Lung (tissue), 13 donors: Measurements from ENCODE around the gene C4A. TPM values are rescaled to one million over a fixed set of nuclear protein-coding genes. Genes with fewer than 3 reads are reported as not detected.

Experiments used
- ATAC-seq: fragments of 200-7000 bp; cut with Tn5 transposase; one replicate; pipeline ENCODE4 v1.9.1; 2020; ENCODE audit warnings: moderate number of reproducible peaks; ENCODE audit not compliant: insufficient read depth, low FRiP score
- DNase-seq, 3 donors: peaks; one replicate each; pipeline ENCODE4 v3.0.0-alpha.2; 2013 to 2017
- H3K27ac ChIP-seq, 2 donors: one replicate each; pipeline ENCODE4 v1.5.1; 2013; ENCODE audit warnings: mild to moderate bottlenecking in 2 of 2, moderate library complexity in 2 of 2, control low read depth in 1 of 2, inconsistent platforms in 1 of 2, low read depth in 1 of 2, low read length in 1 of 2
- H3K27me3 ChIP-seq, 3 donors: one replicate each; pipeline ENCODE4 v1.5.1; 2013; ENCODE audit warnings: low read length in 2 of 3; ENCODE audit not compliant: control insufficient read depth in 3 of 3, insufficient read depth in 3 of 3
- H3K36me3 ChIP-seq, 4 donors: one replicate each; pipeline ENCODE4 v1.5.1; 2013; ENCODE audit warnings: low read length in 4 of 4, mild to moderate bottlenecking in 1 of 4, moderate library complexity in 1 of 4; ENCODE audit not compliant: control insufficient read depth in 4 of 4, insufficient read depth in 4 of 4
- H3K4me1 ChIP-seq, 5 donors: one replicate each; pipeline ENCODE4 v1.5.1; 2013; ENCODE audit warnings: low read length in 5 of 5, mild to moderate bottlenecking in 2 of 5, moderate library complexity in 1 of 5; ENCODE audit not compliant: control insufficient read depth in 5 of 5, insufficient read depth in 5 of 5
- H3K4me3 ChIP-seq: one replicate; pipeline ENCODE4 v1.5.1; 2013; ENCODE audit warnings: mild to moderate bottlenecking, control low read depth, moderate library complexity
- H3K9ac ChIP-seq, 2 donors: one replicate each; pipeline ENCODE4 v1.5.1; 2013; ENCODE audit warnings: low read length in 2 of 2, control low read depth in 1 of 2; ENCODE audit not compliant: insufficient read depth in 1 of 2
- H3K9me3 ChIP-seq, 4 donors: one replicate each; pipeline ENCODE4 v1.5.1; 2013; ENCODE audit warnings: low read length in 3 of 4, mild to moderate bottlenecking in 1 of 4, moderate library complexity in 1 of 4; ENCODE audit not compliant: control insufficient read depth in 4 of 4, insufficient read depth in 3 of 4
- WGBS, 2 donors: extraction: QIAGEN DNeasy Blood & Tissue Kit; methylation state at CpG; one replicate each; pipeline ENCODE4 v1.1.7; 2013; 5-methylcytosine and 5-hydroxymethylcytosine counted together
- polyA plus RNA-seq, 2 donors: library from polyadenylated mRNA; stranded (reverse); fragments of 200-250 nt; gene quantifications; one replicate each; pipeline ENCODE4 v1.2.1, GENCODE V29; 2013
- small RNA-seq: library from RNA; depleted of rRNA; stranded (forward); fragments of <200 nt; gene quantifications from one replicate; pipeline ENCODE3, GENCODE V24; 2014; ENCODE audit warnings: low replicate concordance
- total RNA-seq, 2 donors: library from RNA; depleted of rRNA in 1 of 2; stranded (reverse); fragments of >200 nt in 1 of 2; gene quantifications; one replicate each; pipeline ENCODE4 v1.2.1, GENCODE V29; 2014 to 2021
- TF ChIP-seq, protein P1 (sequence below): IDR thresholded peaks from 2 replicates; pipeline ENCODE4 v1.5.1; 2012; ENCODE audit warnings: mild to moderate bottlenecking; ENCODE audit errors: control extremely low read depth, extremely low read depth
- donor health status: control.
- donor health status: control.
- donor health status: Bipolar disorder and iron deficiency.
- donor health status: healthy.
- donor health status: DM: yes; HTN: yes; CAD: no.

Gene C4A
- total and polyA plus RNA-seq, 4 donors: 48.3 to 284 (median 133) TPM

DNA sequence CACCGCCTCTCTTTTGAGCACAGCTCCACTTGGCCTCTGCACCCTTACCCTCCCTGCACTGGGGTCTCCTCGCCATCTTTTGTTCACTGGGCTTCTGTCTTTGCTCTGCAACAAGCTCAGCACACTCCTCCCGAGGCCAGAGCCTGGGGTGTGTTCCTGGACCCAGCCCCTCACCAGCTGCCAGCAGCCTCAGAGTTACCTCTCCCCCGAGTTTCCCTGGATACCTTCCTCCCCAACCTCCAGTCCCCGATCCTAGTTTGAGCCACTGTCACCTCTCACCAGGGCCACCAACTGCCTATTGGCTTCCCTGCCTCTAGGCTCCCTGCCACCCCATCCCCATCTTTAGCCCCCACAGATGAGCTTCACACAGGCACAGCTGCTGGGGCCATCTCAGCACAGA lies 68.7 kb downstream of the C4A start:
- WGBS, 2 donors: 80 to 82% methylated on average over 5 of the region's 5 CpGs
- TF ChIP-seq, protein P1, sequence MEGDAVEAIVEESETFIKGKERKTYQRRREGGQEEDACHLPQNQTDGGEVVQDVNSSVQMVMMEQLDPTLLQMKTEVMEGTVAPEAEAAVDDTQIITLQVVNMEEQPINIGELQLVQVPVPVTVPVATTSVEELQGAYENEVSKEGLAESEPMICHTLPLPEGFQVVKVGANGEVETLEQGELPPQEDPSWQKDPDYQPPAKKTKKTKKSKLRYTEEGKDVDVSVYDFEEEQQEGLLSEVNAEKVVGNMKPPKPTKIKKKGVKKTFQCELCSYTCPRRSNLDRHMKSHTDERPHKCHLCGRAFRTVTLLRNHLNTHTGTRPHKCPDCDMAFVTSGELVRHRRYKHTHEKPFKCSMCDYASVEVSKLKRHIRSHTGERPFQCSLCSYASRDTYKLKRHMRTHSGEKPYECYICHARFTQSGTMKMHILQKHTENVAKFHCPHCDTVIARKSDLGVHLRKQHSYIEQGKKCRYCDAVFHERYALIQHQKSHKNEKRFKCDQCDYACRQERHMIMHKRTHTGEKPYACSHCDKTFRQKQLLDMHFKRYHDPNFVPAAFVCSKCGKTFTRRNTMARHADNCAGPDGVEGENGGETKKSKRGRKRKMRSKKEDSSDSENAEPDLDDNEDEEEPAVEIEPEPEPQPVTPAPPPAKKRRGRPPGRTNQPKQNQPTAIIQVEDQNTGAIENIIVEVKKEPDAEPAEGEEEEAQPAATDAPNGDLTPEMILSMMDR: no peak
- Histone ChIP-seq H3K4me3 (no peak overlapping the region), H3K27ac (no peak overlapping the region), H3K4me1 (peaks cover 0 to 15% (median 0%) of the 10 kb centered on the region in 5 donors), H3K9ac (no peak overlapping the region), H3K9me3 (no peaks in the 10 kb centered on the region), H3K36me3 (peaks cover 0 to 21% (median 0%) of the 10 kb centered on the region in 4 donors), H3K27me3 (peaks cover 0 to 6% (median 0%) of the 10 kb centered on the region in 3 donors)
- ATAC-seq: no peak
- no peak for DNase-seq

Small RNA genes within 50 kb of the gene (small RNA-seq; reads per million reads assigned to genes)
- gene AL645922.1: not detected

Other genes with a start within 250 kb of the C4A start
Only the 30 nearest of the 32 such genes appear.
- 1 to 10 TPM; 1.7 to 4.4 TPM for gene SAPCD1, start 219.4 kb upstream of the C4A start, total RNA-seq
- 1 to 10 TPM; 1.3 to 6.3 TPM for gene SAPCD1, start 219.4 kb upstream of the C4A start, polyA plus RNA-seq
- gene VWA7, start 204.7 kb upstream of the C4A start, total RNA-seq: 10 to 100 TPM in 1 of 2 donors, 1 to 10 TPM in 1; 4.6 to 14.2 TPM
- gene VWA7, start 204.7 kb upstream of the C4A start, polyA plus RNA-seq: 1 to 10 TPM; 2.2 to 6.7 TPM
- gene VARS1, start 186.3 kb upstream of the C4A start, total RNA-seq: 10 to 100 TPM; 32.2 to 95.4 TPM
- 10 to 100 TPM; 36.3 to 45.8 TPM for gene VARS1, start 186.3 kb upstream of the C4A start, polyA plus RNA-seq
- gene LSM2, start 175.1 kb upstream of the C4A start, total RNA-seq: 10 to 100 TPM; 22.0 to 39.4 TPM
- gene LSM2, start 175.1 kb upstream of the C4A start, polyA plus RNA-seq: 10 to 100 TPM; 52.0 to 66.7 TPM
- 1 to 10 TPM; 1.9 to 2.3 TPM for gene HSPA1L, start 166.8 kb upstream of the C4A start, total RNA-seq
- 1 to 10 TPM; 1.0 to 1.2 TPM for gene HSPA1L, start 166.8 kb upstream of the C4A start, polyA plus RNA-seq
- gene HSPA1A, start 166.5 kb upstream of the C4A start, total RNA-seq: 1,000 to 10,000 TPM in 1 of 2 donors, 100 to 1,000 TPM in 1; 118 to 1,149 TPM
- gene HSPA1A, start 166.5 kb upstream of the C4A start, polyA plus RNA-seq: 100 to 1,000 TPM in 1 of 2 donors, 10 to 100 TPM in 1; 90.6 to 161 TPM
- gene HSPA1B, start 154.3 kb upstream of the C4A start, total RNA-seq: 1,000 to 10,000 TPM in 1 of 2 donors, 10 to 100 TPM in 1; 99.7 to 1,377 TPM
- 10 to 100 TPM; 33.2 to 99.0 TPM for gene HSPA1B, start 154.3 kb upstream of the C4A start, polyA plus RNA-seq
- gene NEU1, start 119.2 kb upstream of the C4A start, total RNA-seq: 10 to 100 TPM; 53.2 to 71.3 TPM
- gene NEU1, start 119.2 kb upstream of the C4A start, polyA plus RNA-seq: 10 to 100 TPM; 69.6 to 82.5 TPM
- gene SLC44A4, start 103.1 kb upstream of the C4A start, total RNA-seq: 100 to 1,000 TPM in 1 of 2 donors, 10 to 100 TPM in 1; 66.4 to 121 TPM
- gene SLC44A4, start 103.1 kb upstream of the C4A start, polyA plus RNA-seq: 10 to 100 TPM; 22.2 to 33.0 TPM
- gene EHMT2, start 84.4 kb upstream of the C4A start, total RNA-seq: 10 to 100 TPM; 37.6 to 43.4 TPM
- gene EHMT2, start 84.4 kb upstream of the C4A start, polyA plus RNA-seq: 10 to 100 TPM; 21.2 to 31.9 TPM
- gene ZBTB12, start 80.0 kb upstream of the C4A start, total RNA-seq: 1 to 10 TPM; 6.4 to 7.3 TPM
- gene ZBTB12, start 80.0 kb upstream of the C4A start, polyA plus RNA-seq: 1 to 10 TPM; 2.8 to 3.9 TPM
- 100 to 1,000 TPM in 1 of 2 donors, 10 to 100 TPM in 1; 28.6 to 194 TPM for gene C2, start 54.3 kb upstream of the C4A start, total RNA-seq
- 100 to 1,000 TPM in 1 of 2 donors, 10 to 100 TPM in 1; 69.1 to 230 TPM for gene C2, start 54.3 kb upstream of the C4A start, polyA plus RNA-seq
- gene CFB, start 36.0 kb upstream of the C4A start, total RNA-seq: 100 to 1,000 TPM; 212 to 255 TPM
- 100 to 1,000 TPM; 173 to 297 TPM for gene CFB, start 36.0 kb upstream of the C4A start, polyA plus RNA-seq
- 10 to 100 TPM; 57.5 to 69.0 TPM for gene NELFE, start 23.1 kb upstream of the C4A start, total RNA-seq
- gene NELFE, start 23.1 kb upstream of the C4A start, polyA plus RNA-seq: 10 to 100 TPM; 53.1 to 59.9 TPM
- 10 to 100 TPM; 28.1 to 70.6 TPM for gene SKIC2, start 22.9 kb upstream of the C4A start, total RNA-seq
- 10 to 100 TPM; 52.7 to 78.0 TPM for gene SKIC2, start 22.9 kb upstream of the C4A start, polyA plus RNA-seq
- 10 to 100 TPM; 11.9 to 18.7 TPM for gene DXO, start 9.9 kb upstream of the C4A start, total RNA-seq
- gene DXO, start 9.9 kb upstream of the C4A start, polyA plus RNA-seq: 10 to 100 TPM; 15.1 to 23.9 TPM
- 100 to 1,000 TPM; 168 to 170 TPM for gene C4B, start 32.7 kb downstream of the C4A start, total RNA-seq
- gene C4B, start 32.7 kb downstream of the C4A start, polyA plus RNA-seq: 100 to 1,000 TPM in 1 of 2 donors, 10 to 100 TPM in 1; 58.2 to 296 TPM
- gene CYP21A2, start 56.4 kb downstream of the C4A start, total RNA-seq: 1 to 10 TPM in 1 of 2 donors, under 1 TPM in 1; 0.43 to 1.5 TPM
- 1 to 10 TPM in 1 of 2 donors, under 1 TPM in 1; 0.48 to 1.9 TPM for gene CYP21A2, start 56.4 kb downstream of the C4A start, polyA plus RNA-seq
- gene TNXB, start 127.3 kb downstream of the C4A start, total RNA-seq: 100 to 1,000 TPM in 1 of 2 donors, 10 to 100 TPM in 1; 56.9 to 117 TPM
- gene TNXB, start 127.3 kb downstream of the C4A start, polyA plus RNA-seq: 10 to 100 TPM; 21.3 to 99.8 TPM
- 100 to 1,000 TPM in 1 of 2 donors, 10 to 100 TPM in 1; 50.3 to 101 TPM for gene ATF6B, start 146.2 kb downstream of the C4A start, total RNA-seq
- gene ATF6B, start 146.2 kb downstream of the C4A start, polyA plus RNA-seq: 10 to 100 TPM; 50.1 to 74.5 TPM
- gene FKBPL, start 148.2 kb downstream of the C4A start, total RNA-seq: 1 to 10 TPM; 2.5 to 4.2 TPM
- gene FKBPL, start 148.2 kb downstream of the C4A start, polyA plus RNA-seq: 1 to 10 TPM; 5.1 to 7.3 TPM
- 1 to 10 TPM in 1 of 2 donors, under 1 TPM in 1; 0.57 to 2.0 TPM for gene PRRT1, start 169.9 kb downstream of the C4A start, total RNA-seq
- gene PRRT1, start 169.9 kb downstream of the C4A start, polyA plus RNA-seq: 1 to 10 TPM in 1 of 2 donors, under 1 TPM in 1; 0.53 to 1.4 TPM
- gene PPT2, start 172.1 kb downstream of the C4A start, total RNA-seq: 100 to 1,000 TPM in 1 of 2 donors, 10 to 100 TPM in 1; 14.9 to 212 TPM
- 1 to 10 TPM; 5.7 to 7.3 TPM for gene PPT2, start 172.1 kb downstream of the C4A start, polyA plus RNA-seq
- 10 to 100 TPM in 1 of 2 donors, 1 to 10 TPM in 1; 9.6 to 10.5 TPM for gene EGFL8, start 182.5 kb downstream of the C4A start, total RNA-seq
- 10 to 100 TPM in 1 of 2 donors, 1 to 10 TPM in 1; 3.8 to 10.9 TPM for gene EGFL8, start 182.5 kb downstream of the C4A start, polyA plus RNA-seq
- gene AGPAT1, start 194.0 kb downstream of the C4A start, total RNA-seq: 10 to 100 TPM; 24.7 to 52.6 TPM
- 10 to 100 TPM; 32.1 to 48.9 TPM for gene AGPAT1, start 194.0 kb downstream of the C4A start, polyA plus RNA-seq
- 10 to 100 TPM; 45.2 to 66.7 TPM for gene RNF5, start 196.3 kb downstream of the C4A start, total RNA-seq
- gene RNF5, start 196.3 kb downstream of the C4A start, polyA plus RNA-seq: 10 to 100 TPM; 56.3 to 94.4 TPM
- gene AGER, start 202.2 kb downstream of the C4A start, total RNA-seq: 100 to 1,000 TPM; 178 to 342 TPM
- 1,000 to 10,000 TPM in 1 of 2 donors, 100 to 1,000 TPM in 1; 352 to 1,487 TPM for gene AGER, start 202.2 kb downstream of the C4A start, polyA plus RNA-seq
- 100 to 1,000 TPM in 1 of 2 donors, 10 to 100 TPM in 1; 86.7 to 128 TPM for gene PBX2, start 208.1 kb downstream of the C4A start, total RNA-seq
- 10 to 100 TPM; 56.0 to 85.2 TPM for gene PBX2, start 208.1 kb downstream of the C4A start, polyA plus RNA-seq
- 10 to 100 TPM in 1 of 2 donors, 1 to 10 TPM in 1; 8.1 to 54.0 TPM for gene GPSM3, start 210.6 kb downstream of the C4A start, total RNA-seq
- gene GPSM3, start 210.6 kb downstream of the C4A start, polyA plus RNA-seq: 100 to 1,000 TPM in 1 of 2 donors, 10 to 100 TPM in 1; 40.7 to 145 TPM
- 10 to 100 TPM; 43.0 to 43.3 TPM for gene NOTCH4, start 242.0 kb downstream of the C4A start, total RNA-seq
- gene NOTCH4, start 242.0 kb downstream of the C4A start, polyA plus RNA-seq: 10 to 100 TPM; 38.8 to 54.6 TPM